ENCODE results near the gene BEND4. TPM values are rescaled to one million over a fixed set of nuclear protein-coding genes. Genes with fewer than 3 reads are reported as not detected.

Gene BEND4
- total and polyA plus RNA-seq, 5 donors from 2014 or later: 0.11 to 0.56 (median 0.30) TPM; not detected in 2

Other genes starting within 250 kb of the BEND4 start
- gene TMEM33, start 217.2 kb downstream of the BEND4 start, total RNA-seq: 30.1 TPM
- gene TMEM33, start 217.2 kb downstream of the BEND4 start, polyA plus RNA-seq: 10 to 100 TPM; 20.7 to 37.7 (median 27.6) TPM
- gene DCAF4L1, start 170.9 kb downstream of the BEND4 start, total RNA-seq: 0.44 TPM
- under 1 TPM in 1 of 4 donors, not detected in 3; 0.07 TPM for gene DCAF4L1, start 170.9 kb downstream of the BEND4 start, polyA plus RNA-seq
- gene SLC30A9, start 162.1 kb downstream of the BEND4 start, total RNA-seq: 24.5 TPM
- 10 to 100 TPM; 39.0 to 58.5 (median 44.9) TPM for gene SLC30A9, start 162.1 kb downstream of the BEND4 start, polyA plus RNA-seq
- not detected for gene SHISA3, start 244.8 kb upstream of the BEND4 start, total RNA-seq
- gene SHISA3, start 244.8 kb upstream of the BEND4 start, polyA plus RNA-seq: not detected

Measured in CD4-positive, CD25-positive, alpha-beta regulatory T cell (primary cell).